Measurements from ENCODE around the gene SLC39A8. TPM values are rescaled to one million over a fixed set of nuclear protein-coding genes. Genes with fewer than 3 reads are reported as not detected.
A peak's percentile ranks its signal among the peaks of the same experiment; 100 is the strongest.

The SLC39A8 gene
- total and polyA plus RNA-seq, 4 donors: 179 to 314 (median 235) TPM

GRCh38 chr4:102318526-102318925, 26.8 kb downstream of the SLC39A8 start:
- peak; percentile 5 to 36 (median 19) for DNase-seq
- H3K4me3 ChIP-seq: no peak overlapping the region
- ATAC-seq (ENCODE audit: insufficient read depth, low FRiP score): peak; percentile 82

GRCh38 chr4:102318105-102318504, 27.2 kb downstream of the SLC39A8 start:
- Histone ChIP-seq H3K9me3 (ENCODE audit: control insufficient read depth in 4 of 4, insufficient read depth in 3 of 4, low read length in 3 of 4) (no peaks in the 10 kb centered on the region), H3K9ac (ENCODE audit: insufficient read depth in 1 of 2, low read length in 2 of 2) (no peak overlapping the region), H3K27ac (ENCODE audit: low read depth in 1 of 2, low read length in 1 of 2) (peak overlapping the region in 1 of 2 donors; percentile 59), H3K4me3 (no peak overlapping the region), H3K27me3 (ENCODE audit: control insufficient read depth in 3 of 3, insufficient read depth in 3 of 3, low read length in 2 of 3) (no peaks in the 10 kb centered on the region), H3K36me3 (ENCODE audit: control insufficient read depth in 4 of 4, insufficient read depth in 4 of 4, low read length in 4 of 4) (peaks cover 0 to 4% (median 0%) of the 10 kb centered on the region in 4 donors), H3K4me1 (ENCODE audit: control insufficient read depth in 5 of 5, insufficient read depth in 5 of 5, low read length in 5 of 5) (peaks cover 0 to 5% (median 0%) of the 10 kb centered on the region in 5 donors)
- no peak for TF ChIP-seq CTCF (IDR thresholded peaks at IDR 0.05; ENCODE audit: control extremely low read depth, extremely low read depth)
- DNase-seq (no peak), ATAC-seq (ENCODE audit: insufficient read depth, low FRiP score) (peak; percentile 2)
- WGBS, 2 donors: 55 to 73% methylated on average over 3 of the region's 3 CpGs

More at GRCh38 chr4:102318526-102318925, 26.8 kb downstream of the SLC39A8 start:
- WGBS, 2 donors: 63 to 67% methylated on average over 5 of the region's 5 CpGs
- Histone ChIP-seq H3K9me3 (ENCODE audit: control insufficient read depth in 4 of 4, insufficient read depth in 3 of 4, low read length in 3 of 4) (no peaks in the 10 kb centered on the region), H3K36me3 (ENCODE audit: control insufficient read depth in 4 of 4, insufficient read depth in 4 of 4, low read length in 4 of 4) (peaks cover 0 to 4% (median 0%) of the 10 kb centered on the region in 4 donors), H3K9ac (ENCODE audit: insufficient read depth in 1 of 2, low read length in 2 of 2) (no peak overlapping the region), H3K27me3 (ENCODE audit: control insufficient read depth in 3 of 3, insufficient read depth in 3 of 3, low read length in 2 of 3) (no peaks in the 10 kb centered on the region), H3K27ac (ENCODE audit: low read depth in 1 of 2, low read length in 1 of 2) (peak overlapping the region in 1 of 2 donors; percentile 40), H3K4me1 (ENCODE audit: control insufficient read depth in 5 of 5, insufficient read depth in 5 of 5, low read length in 5 of 5) (peaks cover 0 to 5% (median 0%) of the 10 kb centered on the region in 5 donors)
- no peak for TF ChIP-seq CTCF (IDR thresholded peaks at IDR 0.05; ENCODE audit: control extremely low read depth, extremely low read depth)

GRCh38 chr4:102317459-102317858, 27.8 kb downstream of the SLC39A8 start:
- Histone ChIP-seq H3K27ac (ENCODE audit: low read depth in 1 of 2, low read length in 1 of 2) (no peak overlapping the region), H3K4me3 (no peak overlapping the region), H3K36me3 (ENCODE audit: control insufficient read depth in 4 of 4, insufficient read depth in 4 of 4, low read length in 4 of 4) (peaks cover 0 to 2% (median 0%) of the 10 kb centered on the region in 4 donors), H3K9me3 (ENCODE audit: control insufficient read depth in 4 of 4, insufficient read depth in 3 of 4, low read length in 3 of 4) (no peaks in the 10 kb centered on the region), H3K27me3 (ENCODE audit: control insufficient read depth in 3 of 3, insufficient read depth in 3 of 3, low read length in 2 of 3) (no peaks in the 10 kb centered on the region), H3K4me1 (ENCODE audit: control insufficient read depth in 5 of 5, insufficient read depth in 5 of 5, low read length in 5 of 5) (peaks cover 0 to 5% (median 0%) of the 10 kb centered on the region in 5 donors), H3K9ac (ENCODE audit: insufficient read depth in 1 of 2, low read length in 2 of 2) (no peak overlapping the region)
- no peak for DNase-seq
- 91 to 98% methylated on average over 1 of the region's 1 CpG for WGBS, 2 donors
- no peak for ATAC-seq (ENCODE audit: insufficient read depth, low FRiP score)
- no peak for TF ChIP-seq CTCF (IDR thresholded peaks at IDR 0.05; ENCODE audit: control extremely low read depth, extremely low read depth)

- Histone ChIP-seq H3K4me3 (no peak overlapping the region), H3K27ac (ENCODE audit: low read depth in 1 of 2, low read length in 1 of 2) (no peak overlapping the region), H3K36me3 (ENCODE audit: control insufficient read depth in 4 of 4, insufficient read depth in 4 of 4, low read length in 4 of 4) (peaks cover 0 to 2% (median 0%) of the 10 kb centered on the region in 4 donors), H3K9me3 (ENCODE audit: control insufficient read depth in 4 of 4, insufficient read depth in 3 of 4, low read length in 3 of 4) (no peaks in the 10 kb centered on the region), H3K27me3 (ENCODE audit: control insufficient read depth in 3 of 3, insufficient read depth in 3 of 3, low read length in 2 of 3) (no peaks in the 10 kb centered on the region), H3K4me1 (ENCODE audit: control insufficient read depth in 5 of 5, insufficient read depth in 5 of 5, low read length in 5 of 5) (peaks cover 0 to 5% (median 0%) of the 10 kb centered on the region in 5 donors), H3K9ac (ENCODE audit: insufficient read depth in 1 of 2, low read length in 2 of 2) (no peak overlapping the region)
- TF ChIP-seq CTCF (IDR thresholded peaks at IDR 0.05; ENCODE audit: control extremely low read depth, extremely low read depth): no peak
- WGBS, 2 donors: 92 to 94% methylated on average over 2 of the region's 2 CpGs
- ATAC-seq (ENCODE audit: insufficient read depth, low FRiP score) (no peak), DNase-seq (no peak)
Observed at GRCh38 chr4:102316585-102316984, 28.7 kb downstream of the SLC39A8 start.
